HG02973 (cell line): ENCODE results near the gene TMEM202.
A peak's percentile ranks its signal among the peaks of the same experiment; 100 is the strongest.
"Not testable (repeated sequence)": the region's sequence is repeated elsewhere in the genome, so short reads cannot be mapped to it uniquely, and the experiment has no call there.

Source experiments
- ATAC-seq: cut with Tn5 transposase; IDR thresholded peaks from one replicate; pipeline ENCODE4 v1.9.1; 2021; ENCODE audit warnings: moderate library complexity; ENCODE audit not compliant: unreplicated experiment

TMEM202 gene, protein sequence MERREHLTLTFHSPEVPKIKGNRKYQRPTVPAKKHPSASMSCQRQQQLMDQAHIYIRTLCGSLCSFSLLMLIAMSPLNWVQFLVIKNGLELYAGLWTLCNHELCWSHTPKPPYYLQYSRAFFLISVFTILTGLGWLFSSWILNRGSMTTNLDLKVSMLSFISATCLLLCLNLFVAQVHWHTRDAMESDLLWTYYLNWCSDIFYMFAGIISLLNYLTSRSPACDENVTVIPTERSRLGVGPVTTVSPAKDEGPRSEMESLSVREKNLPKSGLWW

DNA sequence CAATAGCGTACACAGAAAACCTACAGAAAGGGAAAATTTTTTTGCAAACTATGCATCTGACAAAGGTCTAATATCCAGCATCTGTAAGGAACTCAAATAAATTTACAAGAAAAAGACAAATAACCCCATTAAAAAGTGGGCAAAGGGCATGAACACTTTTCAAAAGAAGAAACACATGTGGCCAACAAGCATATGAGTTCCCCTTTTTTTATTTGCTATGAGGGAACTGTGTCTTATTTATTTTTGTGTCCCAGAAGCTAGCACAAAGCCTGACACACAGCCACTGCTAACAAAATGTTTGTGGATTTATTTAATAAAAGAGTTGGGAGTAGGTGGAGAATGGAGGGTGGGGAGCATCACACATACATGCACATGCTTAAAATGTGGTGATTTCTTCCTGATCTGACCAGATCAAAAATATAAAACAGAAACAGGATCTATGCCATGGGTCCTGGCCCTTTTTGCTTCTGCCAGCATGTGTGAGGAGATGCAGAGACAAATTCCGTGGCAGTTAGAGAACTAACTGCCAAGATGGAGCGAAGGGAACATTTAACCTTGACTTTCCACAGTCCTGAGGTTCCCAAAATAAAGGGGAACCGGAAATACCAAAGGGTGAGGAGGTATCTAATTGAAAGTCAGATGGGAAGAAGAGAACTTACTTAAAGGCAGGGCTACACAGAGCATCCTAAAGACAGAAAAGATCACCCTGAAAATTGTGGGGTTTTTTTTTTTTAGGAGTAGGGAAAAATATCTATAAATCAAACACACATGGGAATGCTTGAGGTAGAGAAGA lies at the start of gene TMEM202:
Gene TMEM202 (plus strand): TSS at position 510 of the 793 bp plus-strand sequence. CDS start 22 bp downstream, at position 532.
- no peak for ATAC-seq

DNA sequence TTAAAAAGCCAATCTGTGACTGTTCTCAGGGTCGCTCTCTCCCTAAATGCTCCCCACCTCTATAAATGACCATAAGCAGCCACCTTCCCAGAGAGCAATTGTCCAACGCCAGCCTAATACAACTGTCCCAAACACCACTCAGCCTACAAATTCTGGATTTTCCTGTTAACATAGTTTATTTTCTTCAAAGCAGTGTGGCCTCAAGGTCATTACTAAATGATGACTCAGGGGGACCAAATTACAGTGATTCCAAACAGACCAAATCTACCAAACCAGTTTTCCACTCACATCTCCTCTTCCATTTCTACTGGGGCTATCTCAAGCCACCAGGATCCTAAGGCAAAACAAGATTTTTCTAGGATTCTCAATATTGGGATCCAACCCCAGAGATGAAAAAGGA lies 44.8 kb upstream of the TMEM202 start:
- ATAC-seq: no peak

DNA sequence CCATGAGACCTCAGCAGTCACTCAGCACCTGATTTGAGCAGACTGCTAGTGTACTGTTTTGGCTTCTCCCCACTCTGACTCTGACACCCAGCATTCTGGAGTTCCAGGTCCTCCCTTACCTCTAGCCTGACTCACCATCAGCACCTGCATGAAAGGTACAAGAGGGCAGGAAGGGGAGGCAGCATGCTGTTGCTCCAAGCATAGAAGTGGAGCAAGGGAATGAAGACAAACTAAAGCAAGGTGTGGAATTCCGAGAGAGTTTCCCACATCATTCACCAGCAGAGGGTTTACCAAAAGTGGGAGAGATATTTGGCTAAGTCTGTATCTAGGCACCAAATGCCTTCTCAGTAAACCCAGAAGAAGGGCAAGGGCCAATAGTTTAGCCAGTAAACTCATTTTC lies 43.6 kb upstream of the TMEM202 start:
- no peak for ATAC-seq

DNA sequence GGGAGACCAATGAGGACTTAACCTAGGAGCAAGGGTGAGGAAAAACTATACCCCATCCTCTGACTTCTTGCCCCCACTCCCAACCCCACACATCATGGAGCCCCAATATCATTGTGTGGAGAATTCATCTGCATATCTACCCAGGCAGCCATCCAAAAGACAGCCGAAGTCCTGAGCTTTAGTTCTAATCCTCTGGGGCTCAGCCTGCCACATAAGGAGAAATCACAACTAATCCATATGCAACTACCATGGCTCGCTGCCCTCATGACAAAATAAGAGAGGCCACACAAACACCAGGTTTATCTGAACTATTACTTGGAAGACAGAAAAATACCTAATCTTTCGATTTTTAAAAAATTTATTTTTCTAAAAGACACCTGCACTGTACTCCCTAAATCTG lies 40.0 kb upstream of the TMEM202 start:
- no peak for ATAC-seq

DNA sequence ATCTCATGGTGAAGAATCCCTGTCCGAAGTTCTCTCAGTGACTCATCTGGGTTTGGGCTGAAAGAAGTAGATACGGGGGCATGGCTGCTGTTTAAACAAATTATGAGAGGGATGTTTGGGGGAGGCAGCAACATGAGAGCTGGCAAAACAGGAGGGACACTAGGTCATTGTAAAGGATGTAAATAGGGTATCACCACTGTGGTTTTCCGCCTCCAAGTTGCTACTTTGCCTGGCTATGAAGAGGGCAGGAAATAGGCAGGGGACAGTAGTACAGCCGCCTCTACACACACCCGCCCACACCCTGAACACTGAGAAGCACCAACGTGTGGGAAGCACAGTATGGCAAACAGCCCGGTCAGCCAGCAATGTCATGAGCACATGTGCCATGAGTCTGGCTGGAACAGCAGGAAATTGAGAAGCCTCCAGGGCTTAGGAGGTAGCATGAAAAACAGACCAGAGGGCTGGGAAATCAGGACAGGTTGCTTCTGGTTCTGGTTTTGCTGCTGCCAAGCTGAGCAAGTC lies 39.4 kb upstream of the TMEM202 start:
- no peak for ATAC-seq

DNA sequence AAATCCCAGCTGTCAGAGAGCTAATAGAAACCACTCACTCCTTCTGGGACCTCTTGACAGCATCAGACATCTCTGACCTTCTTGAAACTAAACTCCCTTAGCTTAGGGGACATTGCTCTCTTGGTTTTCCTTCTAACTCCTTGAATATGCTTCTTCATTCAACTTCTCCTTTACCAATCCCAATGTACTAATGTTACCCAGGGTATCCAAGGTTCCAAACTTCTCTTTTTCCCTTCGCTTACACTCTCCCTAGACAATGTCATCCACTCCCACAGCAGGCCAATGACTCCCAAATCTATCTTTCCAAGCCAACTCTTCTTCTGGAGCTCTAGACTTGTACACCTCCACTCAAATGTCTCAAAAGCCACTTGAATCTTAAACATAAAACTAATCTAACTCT lies 36.9 kb upstream of the TMEM202 start:
- ATAC-seq: no peak

DNA sequence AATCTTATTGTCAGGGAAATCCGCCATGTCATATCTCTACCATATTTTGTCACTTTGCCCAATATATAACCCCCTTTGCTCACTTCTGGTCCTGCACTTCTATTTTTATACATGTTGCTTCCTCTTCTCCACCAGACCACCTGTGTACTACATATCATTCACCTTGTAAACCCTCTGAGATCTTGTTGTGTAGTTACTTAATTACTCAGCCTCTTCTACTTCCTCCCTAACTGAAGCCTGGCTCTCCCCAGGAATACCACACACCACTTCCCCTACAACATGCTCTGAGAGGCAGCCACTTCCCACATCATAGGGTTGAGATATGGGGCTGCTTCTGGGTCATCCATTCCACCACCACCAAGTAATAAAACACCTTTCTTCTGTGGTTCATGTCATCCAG lies 32.3 kb upstream of the TMEM202 start:
- peak; percentile 82 for ATAC-seq

DNA sequence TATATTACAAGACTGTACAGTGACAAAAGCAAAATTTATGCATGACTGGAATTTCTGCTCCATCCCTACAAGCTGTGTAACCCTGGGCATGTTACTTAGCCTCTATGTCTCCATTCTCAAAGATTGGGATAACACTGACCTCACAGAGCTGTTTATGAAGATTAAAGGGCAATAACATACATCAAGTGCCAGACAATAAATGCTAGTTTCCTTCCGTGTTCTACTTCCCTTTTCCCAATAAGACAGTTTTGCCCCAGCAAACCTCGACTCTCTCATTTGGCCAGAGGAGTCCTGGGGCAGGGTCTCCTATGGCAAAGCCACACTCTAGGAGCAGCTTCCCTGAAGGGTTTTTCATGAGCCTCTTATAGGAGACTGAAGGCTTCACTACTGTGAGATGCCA lies 29.8 kb upstream of the TMEM202 start:
- no peak for ATAC-seq

DNA sequence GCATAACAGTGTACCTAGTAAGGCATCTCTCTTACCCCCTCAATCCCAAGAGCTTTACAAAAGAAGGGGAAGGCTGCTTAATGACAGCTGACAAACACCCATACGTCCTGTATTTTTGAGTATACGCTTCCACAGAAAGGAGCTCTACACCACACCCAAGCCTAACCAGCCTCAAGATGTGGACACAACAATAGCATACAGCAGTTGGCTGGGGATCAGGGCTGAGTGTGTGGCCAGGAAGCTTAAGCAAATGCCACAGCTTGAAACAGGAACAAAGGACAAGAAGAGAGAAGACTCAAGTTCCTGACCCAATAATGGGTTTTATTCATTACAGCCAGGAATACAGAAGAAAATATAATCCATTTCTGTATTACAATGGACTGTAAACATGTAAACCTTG lies 29.2 kb upstream of the TMEM202 start:
- ATAC-seq: no peak

DNA sequence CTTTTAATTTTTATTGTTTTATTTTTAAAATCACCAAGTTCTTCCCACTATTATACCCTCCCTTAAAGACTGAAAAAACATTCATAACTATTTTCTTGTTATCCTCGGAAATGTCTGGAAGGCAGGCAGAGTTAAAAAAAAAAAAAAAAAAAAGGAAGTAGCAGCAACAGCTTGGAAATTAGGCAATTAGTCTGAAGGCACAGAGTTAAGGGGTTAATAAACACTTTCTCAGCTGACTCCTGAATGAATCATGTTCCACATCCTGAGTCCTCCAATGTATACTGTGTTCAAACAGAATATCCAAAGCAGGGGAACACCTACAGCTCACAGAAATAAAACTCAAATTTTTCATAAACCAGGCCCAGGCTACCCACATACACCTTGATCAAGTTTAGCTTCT lies 28.1 kb upstream of the TMEM202 start:
- no peak for ATAC-seq

DNA sequence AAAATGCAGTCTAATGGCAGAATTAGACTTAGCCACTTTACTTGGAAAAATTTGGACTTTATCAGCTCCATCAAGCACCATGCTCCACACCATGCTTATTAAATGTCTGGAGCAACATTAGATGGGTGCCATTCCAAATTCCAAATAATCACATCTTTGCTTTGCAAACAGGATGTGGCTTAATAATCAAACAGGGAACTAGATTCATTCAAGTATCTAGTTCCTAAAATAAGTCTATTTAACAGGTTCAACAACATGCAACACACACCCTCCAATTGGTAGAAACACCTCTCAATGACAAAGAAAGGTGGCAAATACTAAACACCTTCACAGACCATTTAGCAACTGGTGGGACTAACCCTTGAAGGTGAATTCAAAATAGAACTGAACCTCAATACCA lies 25.7 kb upstream of the TMEM202 start:
- no peak for ATAC-seq

DNA sequence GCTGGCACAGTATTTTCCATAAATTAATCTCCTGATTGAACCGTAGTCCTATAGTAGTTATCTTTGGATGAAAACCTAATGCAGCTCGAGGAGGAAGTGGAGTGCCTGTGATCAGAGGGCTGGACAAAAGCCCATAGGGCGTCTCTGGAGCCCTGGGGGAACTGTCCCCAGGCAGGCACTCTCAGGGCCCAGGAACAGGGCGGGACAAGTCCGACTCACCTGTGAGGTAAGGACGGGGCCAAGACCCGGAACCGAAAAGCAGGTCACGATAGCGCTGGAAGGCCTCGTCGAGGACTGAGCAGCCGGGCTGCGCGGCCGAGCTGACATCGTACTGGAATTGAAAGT lies 22.6 kb upstream of the TMEM202 start:
- peak; percentile 37 for ATAC-seq

DNA sequence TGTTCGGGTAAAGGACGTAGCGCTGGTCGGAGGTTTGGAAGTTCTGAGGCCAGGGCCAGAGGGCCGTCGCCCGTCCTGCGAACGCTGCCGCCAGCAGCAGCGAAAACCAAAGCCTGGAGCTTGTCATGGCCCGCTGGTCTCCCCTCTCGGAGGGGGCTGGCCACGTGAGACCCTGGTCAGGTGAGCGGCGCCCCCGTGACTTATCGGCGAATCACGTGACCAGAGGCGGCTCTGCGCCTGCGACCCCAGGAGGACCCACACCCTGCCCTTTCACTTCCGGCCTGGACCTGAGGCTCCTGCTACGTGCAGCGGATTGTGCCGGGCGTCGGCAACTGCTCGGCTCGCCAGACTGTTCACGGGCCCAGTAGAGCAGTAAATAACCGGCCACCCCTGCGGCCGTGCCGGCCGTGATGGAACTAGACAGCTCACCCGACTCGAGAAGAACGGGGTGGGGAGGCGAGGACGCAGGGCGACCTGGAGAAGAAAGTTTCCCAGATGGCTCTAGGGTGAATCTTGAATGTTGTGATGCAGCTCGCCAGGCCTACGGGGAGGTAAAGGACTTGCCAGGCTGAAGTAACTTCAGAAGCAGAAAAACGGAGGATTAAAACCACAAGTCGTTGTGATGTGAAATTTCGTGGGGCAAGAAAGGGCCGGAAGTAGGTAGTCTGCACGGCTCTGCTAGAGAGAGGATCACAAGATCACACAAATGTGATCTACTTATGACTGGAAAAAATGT lies 22.1 kb upstream of the TMEM202 start, which contains the start of gene HEXA:
Gene HEXA (minus strand): TSS at position 169 of the 736 bp plus-strand sequence. CDS start 42 bp downstream, at position 127.
- peak; percentile 70 for ATAC-seq

DNA sequence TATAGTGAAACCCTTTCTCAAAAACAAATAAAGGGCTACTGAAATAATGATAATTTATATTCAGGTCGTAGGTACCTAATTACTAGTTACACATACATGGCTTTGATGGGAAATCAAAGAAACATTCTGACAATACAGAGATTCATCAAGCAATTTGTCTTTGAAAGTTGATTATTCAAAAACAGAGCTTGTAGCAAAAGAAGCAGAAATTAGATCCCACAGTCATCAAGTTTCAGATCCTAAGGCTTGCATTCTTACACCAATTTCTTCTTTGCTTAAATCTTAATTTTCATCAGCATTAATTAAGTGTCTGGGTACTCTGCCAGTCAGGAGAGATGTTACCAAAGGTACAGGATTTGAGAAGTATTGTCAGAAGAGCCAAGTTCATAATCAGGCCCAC lies 20.8 kb upstream of the TMEM202 start:
- no peak for ATAC-seq

DNA sequence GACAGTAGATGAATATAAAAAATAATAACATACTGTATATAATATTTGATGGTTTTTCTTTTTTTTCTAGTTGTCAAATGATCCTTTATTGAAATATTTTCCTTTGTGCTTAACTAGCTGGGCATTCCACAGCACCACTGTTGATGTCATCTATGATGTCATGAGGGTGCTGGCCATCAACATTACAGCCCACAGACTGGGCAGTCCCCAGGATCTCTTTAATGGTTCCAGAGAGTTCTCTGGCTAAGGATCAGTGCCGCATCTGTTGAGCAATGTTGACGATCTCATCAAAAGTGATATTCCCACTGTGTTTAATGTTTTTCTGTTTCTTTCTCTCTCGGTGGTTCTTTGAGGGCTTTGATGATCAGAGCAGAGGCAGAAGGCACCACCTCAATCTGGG lies 19.0 kb upstream of the TMEM202 start:
- not testable (repeated sequence) for ATAC-seq

DNA sequence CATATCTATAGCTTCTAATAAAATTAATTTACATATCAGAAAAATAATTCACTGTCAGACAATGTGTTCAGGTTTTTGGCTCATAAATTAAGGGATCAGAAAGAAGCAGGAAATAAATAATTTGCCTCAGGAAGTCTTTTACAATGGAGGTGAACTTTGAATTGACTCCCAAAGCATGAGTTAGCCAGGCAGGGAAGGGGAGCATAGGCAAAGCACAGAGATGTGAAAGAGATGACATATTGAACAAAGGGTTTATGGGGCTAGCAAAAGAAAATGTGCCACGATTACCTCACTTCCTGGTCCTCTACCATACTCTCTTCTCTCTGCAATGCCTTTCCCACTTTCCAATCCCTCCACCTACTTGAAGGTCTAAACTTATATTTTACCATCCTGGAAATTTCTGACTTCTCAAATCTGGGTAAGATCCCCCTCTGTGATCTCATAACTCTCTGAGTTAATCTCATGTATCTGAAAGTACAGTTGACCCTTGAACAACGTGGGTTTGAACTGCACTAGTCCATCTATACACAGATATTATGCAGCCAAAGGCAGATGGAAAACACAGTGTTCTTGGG lies 18.2 kb upstream of the TMEM202 start:
- no peak for ATAC-seq

DNA sequence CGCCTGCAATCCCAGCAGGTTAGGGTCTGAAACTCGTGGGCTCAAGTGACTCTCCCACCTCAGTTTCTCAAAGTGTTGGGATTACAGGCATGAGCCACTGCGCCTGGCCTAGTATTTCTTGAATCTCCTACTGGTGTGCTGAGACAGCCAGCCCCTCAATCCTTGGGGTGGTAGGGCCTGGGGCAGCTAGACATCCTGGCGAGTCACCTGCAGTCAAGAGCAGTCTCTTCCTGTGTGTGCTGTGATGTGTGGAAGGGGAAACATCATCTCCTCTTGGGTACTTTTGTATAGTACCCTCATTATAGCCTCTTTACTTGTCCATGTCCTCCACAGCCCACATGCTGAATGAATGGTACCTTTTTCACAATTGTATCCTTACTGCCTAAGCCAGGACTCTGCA lies 17.4 kb upstream of the TMEM202 start:
- no peak for ATAC-seq

DNA sequence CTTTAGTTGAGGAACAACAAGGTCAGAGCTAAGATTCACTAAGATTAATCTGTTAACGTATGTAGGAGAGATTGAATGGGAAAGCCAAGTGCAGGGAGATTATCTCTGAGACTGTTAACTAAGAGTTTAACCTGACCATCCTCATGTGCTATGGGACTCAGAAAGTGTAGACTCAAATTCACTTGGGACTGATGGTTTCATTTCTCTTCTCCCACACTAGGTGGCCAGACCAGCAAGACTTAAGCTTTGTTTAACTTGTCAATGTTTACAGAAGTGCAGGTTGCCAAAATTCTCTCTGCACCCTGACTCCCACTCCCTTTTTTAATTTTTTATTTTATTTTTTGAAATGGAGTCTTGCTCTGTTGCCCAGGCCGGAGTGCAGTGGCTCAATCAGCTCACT lies 16.0 kb upstream of the TMEM202 start:
- no peak for ATAC-seq

DNA sequence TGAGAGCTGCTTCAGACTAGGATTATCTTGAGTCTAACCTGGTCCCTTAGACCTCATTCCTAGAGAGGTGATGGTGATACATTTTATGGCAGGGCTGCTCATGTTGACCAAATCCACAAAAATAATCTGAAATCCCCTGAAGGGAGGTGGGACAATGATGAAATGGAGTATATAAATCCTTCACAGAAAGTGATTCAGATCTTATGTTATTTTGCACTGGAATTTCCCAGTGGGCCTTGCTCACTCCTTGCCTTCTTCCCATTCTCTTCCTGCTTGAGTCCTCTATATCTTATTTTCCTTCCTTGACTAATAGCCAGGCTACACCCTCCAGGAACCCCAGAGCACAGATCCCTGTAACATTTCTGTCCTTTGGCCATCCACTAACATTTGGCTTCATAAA lies 10.4 kb upstream of the TMEM202 start:
- ATAC-seq: no peak

DNA sequence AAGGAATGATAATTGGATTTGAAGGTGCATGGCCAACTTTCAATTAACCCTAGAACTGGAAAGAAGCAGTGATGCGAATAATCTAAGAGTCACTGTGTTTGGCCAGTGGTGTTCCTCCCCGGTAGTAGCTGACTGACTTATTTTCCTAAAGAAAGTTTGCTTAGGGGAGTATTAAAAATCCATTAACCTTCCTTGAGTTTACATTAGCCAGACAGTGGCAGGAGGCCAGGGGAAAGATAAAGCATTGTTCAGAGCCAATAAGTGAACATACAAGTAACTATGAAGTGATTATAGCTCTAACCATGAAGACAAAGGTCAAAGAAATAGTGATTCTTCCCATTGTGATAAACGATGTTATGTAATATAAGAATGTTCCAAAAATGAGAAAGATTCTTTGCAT lies 8.9 kb upstream of the TMEM202 start:
- no peak for ATAC-seq

DNA sequence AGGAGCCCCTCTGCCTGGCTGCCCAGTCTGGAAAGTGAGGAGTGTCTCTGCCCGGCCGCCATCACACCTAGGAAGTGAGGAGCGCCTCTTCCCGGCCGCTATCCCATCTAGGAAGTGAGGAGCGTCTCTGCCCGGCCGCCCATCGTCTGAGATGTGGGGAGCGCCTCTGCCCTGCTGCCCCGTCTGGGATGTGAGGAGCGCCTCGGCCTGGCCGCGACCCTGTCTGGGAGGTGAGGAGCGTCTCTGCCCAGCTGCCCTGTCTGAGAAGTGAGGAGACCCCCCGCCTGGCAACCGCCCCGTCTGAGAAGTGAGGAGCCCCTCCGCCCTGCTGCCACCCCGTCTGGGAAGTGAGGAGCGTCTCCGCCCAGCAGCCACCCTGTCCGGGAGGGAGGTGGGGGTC lies 1.8 kb upstream of the TMEM202 start:
- ATAC-seq: not testable (repeated sequence)
